GM12801 (cell line): Measurements from ENCODE around the gene PIGL.

Experiments used
- TF ChIP-seq, protein P1 (sequence below): IDR thresholded peaks from one replicate; pipeline ENCODE4 v1.5.1; 2011; ENCODE audit warnings: control low read depth; ENCODE audit not compliant: insufficient read length; ENCODE audit errors: extremely low read depth

Gene PIGL

DNA sequence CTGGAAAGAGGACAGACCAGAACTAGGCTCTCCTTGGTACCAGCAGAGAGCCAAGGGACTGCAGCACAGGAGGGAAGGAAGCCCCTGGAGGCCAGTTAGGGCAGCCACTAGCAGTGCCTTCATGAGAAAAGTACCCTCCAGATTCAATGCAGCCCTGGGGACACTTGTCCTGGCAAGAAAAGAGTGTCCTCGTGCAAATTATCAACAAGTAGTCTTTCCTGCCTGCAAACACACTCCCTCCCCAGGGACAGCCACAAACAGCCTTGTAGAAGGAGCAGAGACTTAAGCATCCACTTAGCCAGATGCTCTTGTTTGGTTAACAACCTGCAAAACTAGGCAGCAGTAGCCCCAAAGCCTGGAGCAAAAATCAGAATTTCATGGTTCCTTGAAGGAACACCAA lies 112.0 kb downstream of the PIGL start:
- TF ChIP-seq, protein P1, sequence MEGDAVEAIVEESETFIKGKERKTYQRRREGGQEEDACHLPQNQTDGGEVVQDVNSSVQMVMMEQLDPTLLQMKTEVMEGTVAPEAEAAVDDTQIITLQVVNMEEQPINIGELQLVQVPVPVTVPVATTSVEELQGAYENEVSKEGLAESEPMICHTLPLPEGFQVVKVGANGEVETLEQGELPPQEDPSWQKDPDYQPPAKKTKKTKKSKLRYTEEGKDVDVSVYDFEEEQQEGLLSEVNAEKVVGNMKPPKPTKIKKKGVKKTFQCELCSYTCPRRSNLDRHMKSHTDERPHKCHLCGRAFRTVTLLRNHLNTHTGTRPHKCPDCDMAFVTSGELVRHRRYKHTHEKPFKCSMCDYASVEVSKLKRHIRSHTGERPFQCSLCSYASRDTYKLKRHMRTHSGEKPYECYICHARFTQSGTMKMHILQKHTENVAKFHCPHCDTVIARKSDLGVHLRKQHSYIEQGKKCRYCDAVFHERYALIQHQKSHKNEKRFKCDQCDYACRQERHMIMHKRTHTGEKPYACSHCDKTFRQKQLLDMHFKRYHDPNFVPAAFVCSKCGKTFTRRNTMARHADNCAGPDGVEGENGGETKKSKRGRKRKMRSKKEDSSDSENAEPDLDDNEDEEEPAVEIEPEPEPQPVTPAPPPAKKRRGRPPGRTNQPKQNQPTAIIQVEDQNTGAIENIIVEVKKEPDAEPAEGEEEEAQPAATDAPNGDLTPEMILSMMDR = no peak

DNA sequence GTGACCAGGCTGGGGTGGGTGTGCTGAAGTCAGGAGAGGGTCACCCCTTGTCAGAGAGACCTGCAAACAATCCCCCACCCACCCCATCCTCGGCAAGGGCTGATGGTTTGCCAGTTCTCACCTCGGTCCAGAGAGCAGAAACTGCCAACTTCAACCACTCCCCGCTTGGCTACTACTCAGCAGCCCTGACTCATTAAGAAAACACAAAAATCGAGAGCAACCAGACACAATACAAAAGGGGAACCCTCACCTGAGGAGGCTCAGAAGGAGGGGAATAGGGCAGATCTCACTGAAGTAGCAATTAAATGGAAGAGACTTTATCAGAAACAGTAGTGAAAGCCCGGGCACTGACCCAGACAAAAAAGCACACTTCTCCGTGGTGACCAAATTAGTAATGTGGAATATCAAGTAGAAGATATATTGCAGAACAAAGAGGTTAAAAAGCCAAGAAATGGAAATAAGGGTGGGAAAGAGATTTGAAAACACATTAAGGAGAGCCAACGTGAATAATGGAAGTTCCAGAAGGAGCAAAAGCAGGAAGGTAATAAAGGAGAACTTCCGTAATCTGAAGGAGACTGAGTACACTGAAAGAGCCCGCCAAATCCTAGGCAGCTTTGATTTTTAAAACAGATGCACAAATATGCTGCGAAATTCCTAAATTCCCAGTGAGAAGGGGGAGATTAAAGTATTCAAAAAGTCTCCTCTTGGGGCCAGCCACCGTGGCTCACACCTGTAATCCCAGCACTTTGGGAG lies 112.7 kb downstream of the PIGL start:
- TF ChIP-seq, protein P1 = no peak

DNA sequence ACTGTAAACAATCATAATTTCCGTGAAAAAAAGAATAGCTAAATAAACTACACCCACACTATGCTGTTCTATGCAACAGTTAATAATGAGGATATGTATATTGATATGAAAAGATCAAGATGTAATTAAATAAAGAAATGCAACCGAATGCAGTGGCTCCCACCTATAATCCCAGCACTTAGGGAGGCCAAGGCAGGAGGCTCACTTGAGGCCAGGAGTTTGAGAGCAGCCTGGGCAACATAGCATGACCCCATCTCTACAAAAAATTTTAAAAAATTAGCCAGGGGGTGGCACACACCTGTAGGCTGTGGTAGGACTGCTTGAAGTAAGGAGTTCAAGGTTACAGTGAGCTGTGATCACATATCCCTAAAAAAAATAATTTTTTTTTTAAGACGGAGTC lies 121.4 kb downstream of the PIGL start:
- TF ChIP-seq, protein P1 = no peak

DNA sequence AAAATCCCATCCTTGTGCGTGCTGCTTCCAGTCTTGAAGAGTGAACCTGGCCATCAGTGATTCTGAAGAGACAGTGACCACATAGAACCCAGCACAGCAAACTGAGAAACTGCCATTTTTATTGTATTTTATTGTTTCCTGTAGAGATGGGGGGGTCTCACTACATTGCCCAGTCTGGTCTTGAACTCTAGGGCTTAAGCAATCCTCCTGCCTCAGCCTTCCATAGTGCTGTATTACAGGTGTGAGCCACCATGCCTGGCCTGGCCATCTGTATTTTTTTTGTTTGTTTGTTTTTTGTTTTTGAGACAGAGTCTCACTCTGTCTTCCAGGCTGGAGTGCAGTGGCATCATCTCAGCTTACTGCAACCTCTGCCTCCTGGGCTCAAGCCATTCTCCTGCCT lies 122.4 kb downstream of the PIGL start:
- TF ChIP-seq, protein P1 = no peak

DNA sequence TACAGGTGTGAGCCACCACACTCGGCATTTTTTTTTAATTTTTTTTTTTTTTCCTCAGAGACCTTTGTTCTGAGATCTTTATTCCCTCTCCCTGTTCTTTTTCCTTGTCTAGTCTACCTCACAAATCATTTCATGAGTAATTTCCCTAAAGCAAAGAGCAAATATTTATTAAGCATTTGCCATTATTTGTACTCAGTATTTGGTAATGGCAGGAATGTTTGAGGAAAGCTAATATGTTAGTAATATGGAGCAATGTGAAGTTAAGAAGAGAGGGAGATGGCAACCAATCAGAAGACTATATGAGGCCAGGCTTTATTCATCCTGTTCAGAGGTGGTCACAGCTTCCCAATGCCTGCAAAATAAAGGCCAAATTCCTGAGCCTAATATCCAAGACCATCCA lies 122.9 kb downstream of the PIGL start:
- TF ChIP-seq, protein P1 = no peak

DNA sequence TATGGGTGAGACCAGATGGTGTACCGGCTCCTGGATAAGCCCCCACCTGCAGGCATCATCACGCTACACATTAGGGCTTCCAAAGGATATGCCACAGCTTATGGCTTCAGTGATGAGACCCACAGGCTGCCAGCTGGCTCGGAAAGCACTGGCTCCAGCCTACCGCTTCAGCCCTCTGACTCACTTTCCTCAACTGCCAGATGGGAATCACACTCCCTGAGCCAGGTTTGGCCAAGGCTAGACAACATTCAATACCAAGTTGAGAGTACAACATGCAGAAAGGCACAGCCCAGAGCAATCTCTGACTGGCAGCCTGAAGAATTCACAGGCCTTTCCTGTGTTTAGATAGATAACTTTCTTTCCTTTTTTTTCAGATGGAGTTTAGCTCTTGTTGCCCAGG lies 126.0 kb downstream of the PIGL start:
- TF ChIP-seq, protein P1 = no peak

DNA sequence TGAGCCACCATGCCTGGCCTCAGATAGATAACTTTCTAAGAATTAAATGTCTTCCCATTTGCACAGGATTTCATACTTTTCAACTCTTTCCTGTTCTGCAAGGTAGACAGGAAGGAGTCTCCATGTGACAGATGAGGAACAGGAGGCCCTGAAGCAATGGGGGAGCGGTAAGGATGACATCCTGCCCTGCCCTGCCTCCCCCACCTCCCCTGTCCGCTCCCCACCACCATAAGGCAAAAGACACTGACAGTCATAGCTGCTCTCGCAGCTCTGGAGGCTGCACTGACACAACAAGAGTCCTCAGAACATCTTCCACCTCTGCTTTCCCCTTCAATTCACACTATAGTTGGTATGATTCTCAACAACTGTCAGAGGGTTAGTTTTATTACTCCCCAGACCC lies 126.6 kb downstream of the PIGL start:
- TF ChIP-seq, protein P1 = no peak
